Measurements from ENCODE around the gene TMEM258. TPM values are rescaled to one million over a fixed set of nuclear protein-coding genes. Genes with fewer than 3 reads are reported as not detected.

TMEM258 gene
- total and polyA plus RNA-seq, 9 of the 15 experiments (the other 6 are each of a cell fraction or from before 2014, with no cell fraction given): 97.2 to 856 (median 231) TPM

DNA sequence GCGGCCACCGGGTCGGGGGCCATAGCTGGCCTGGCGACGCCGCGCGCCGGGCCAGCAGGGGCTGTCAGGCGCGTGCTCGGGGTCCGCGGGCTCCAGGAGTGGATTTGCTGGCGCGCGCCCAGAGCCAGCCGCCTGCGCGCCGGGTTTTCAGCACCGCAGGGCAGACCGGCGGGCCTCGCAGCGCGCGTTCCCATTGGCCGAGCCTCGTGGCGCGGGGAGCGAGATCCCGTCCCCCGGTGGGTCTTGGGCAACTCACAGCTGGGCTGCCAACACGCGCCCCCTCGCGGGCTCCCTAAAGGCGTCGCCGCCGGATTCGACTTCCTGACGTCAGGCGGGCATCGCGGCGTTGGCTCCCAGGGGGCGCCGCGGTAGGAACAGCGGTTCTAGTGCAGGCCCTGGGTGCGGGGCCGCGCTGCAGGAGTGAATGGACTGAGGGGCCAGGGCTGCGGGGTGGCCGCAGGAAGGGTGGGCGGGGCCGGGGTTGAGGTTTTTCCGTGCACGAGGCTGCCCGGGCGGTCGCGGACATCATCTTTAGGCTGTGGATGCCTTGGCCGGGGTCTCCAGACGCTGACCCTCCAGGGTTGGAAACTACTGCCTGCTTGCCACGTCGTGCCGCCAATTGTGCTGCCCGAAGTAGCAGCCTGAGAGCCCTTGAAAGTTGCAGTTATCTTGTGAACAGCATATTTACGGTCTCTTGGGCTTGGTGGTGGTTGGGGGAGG lies 24.5 kb upstream of the TMEM258 start, which contains the start of gene FADS1 (continued):
- TF ChIP-seq, protein P1, sequence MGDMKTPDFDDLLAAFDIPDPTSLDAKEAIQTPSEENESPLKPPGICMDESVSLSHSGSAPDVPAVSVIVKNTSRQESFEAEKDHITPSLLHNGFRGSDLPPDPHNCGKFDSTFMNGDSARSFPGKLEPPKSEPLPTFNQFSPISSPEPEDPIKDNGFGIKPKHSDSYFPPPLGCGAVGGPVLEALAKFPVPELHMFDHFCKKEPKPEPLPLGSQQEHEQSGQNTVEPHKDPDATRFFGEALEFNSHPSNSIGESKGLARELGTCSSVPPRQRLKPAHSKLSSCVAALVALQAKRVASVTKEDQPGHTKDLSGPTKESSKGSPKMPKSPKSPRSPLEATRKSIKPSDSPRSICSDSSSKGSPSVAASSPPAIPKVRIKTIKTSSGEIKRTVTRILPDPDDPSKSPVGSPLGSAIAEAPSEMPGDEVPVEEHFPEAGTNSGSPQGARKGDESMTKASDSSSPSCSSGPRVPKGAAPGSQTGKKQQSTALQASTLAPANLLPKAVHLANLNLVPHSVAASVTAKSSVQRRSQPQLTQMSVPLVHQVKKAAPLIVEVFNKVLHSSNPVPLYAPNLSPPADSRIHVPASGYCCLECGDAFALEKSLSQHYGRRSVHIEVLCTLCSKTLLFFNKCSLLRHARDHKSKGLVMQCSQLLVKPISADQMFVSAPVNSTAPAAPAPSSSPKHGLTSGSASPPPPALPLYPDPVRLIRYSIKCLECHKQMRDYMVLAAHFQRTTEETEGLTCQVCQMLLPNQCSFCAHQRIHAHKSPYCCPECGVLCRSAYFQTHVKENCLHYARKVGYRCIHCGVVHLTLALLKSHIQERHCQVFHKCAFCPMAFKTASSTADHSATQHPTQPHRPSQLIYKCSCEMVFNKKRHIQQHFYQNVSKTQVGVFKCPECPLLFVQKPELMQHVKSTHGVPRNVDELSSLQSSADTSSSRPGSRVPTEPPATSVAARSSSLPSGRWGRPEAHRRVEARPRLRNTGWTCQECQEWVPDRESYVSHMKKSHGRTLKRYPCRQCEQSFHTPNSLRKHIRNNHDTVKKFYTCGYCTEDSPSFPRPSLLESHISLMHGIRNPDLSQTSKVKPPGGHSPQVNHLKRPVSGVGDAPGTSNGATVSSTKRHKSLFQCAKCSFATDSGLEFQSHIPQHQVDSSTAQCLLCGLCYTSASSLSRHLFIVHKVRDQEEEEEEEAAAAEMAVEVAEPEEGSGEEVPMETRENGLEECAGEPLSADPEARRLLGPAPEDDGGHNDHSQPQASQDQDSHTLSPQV (IDR thresholded peaks at IDR 0.05): peak; percentile 99
- TF ChIP-seq NFYB (IDR thresholded peaks at IDR 0.05; ENCODE audit: extremely low read depth, insufficient read length) (no peak), GABPB2 (CRISPR knock-in tag; conservative IDR thresholded peaks at IDR 0.05) (no peak), L3MBTL2 (IDR thresholded peaks at IDR 0.05) (peak; percentile 98), NFRKB (IDR thresholded peaks at IDR 0.05; ENCODE audit: low read depth) (0 out of 2 replicates have a peak, but pooled peaks have one; percentile 70), MYC (IDR thresholded peaks at IDR 0.05; ENCODE audit: low read depth, low read length) (peak; percentile 91), MYC (CRISPR knock-in tag; IDR thresholded peaks at IDR 0.05; ENCODE audit: borderline replicate concordance, low read depth) (no peak), ZNF133 (CRISPR knock-in tag; IDR thresholded peaks at IDR 0.05) (no peak), HNRNPH1 (optimal IDR thresholded peaks at IDR 0.05; ENCODE audit: low read depth, low read length) (no peak), TBL1XR1 (IDR thresholded peaks at IDR 0.05; ENCODE audit: low read length in 2 of 2) (peak in 1 of 2 experiments; percentile 73; a peak in 2 of 4 replicates), SMARCE1 (IDR thresholded peaks at IDR 0.05) (no peak), BCOR (IDR thresholded peaks at IDR 0.05) (no peak), RBM14 (IDR thresholded peaks at IDR 0.05; ENCODE audit: borderline replicate concordance, insufficient read depth, low read depth, low read length) (no peak), PRMT5 (CRISPR knock-in tag; IDR thresholded peaks at IDR 0.05) (no peak), ZNF668 (CRISPR knock-in tag; IDR thresholded peaks at IDR 0.05) (no peak), EP300 (IDR thresholded peaks at IDR 0.05; ENCODE audit: low read length) (peak; percentile 42; the same call in 1 of the 2 replicates), ZNF561 (CRISPR knock-in tag; conservative IDR thresholded peaks at IDR 0.05) (no peak), ZNF24 (IDR thresholded peaks at IDR 0.05) (peak; percentile 39; the same call in 1 of the 2 replicates), GATA2 (CRISPR knock-in tag; IDR thresholded peaks at IDR 0.05) (no peak)
- TF ChIP-seq, protein P2, sequence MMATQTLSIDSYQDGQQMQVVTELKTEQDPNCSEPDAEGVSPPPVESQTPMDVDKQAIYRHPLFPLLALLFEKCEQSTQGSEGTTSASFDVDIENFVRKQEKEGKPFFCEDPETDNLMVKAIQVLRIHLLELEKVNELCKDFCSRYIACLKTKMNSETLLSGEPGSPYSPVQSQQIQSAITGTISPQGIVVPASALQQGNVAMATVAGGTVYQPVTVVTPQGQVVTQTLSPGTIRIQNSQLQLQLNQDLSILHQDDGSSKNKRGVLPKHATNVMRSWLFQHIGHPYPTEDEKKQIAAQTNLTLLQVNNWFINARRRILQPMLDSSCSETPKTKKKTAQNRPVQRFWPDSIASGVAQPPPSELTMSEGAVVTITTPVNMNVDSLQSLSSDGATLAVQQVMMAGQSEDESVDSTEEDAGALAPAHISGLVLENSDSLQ (IDR thresholded peaks at IDR 0.05): peak; percentile 13; the same call in 1 of the 2 replicates
- TF ChIP-seq, protein P3, sequence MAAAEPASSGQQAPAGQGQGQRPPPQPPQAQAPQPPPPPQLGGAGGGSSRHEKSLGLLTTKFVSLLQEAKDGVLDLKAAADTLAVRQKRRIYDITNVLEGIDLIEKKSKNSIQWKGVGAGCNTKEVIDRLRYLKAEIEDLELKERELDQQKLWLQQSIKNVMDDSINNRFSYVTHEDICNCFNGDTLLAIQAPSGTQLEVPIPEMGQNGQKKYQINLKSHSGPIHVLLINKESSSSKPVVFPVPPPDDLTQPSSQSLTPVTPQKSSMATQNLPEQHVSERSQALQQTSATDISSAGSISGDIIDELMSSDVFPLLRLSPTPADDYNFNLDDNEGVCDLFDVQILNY (CRISPR knock-in tag; IDR thresholded peaks at IDR 0.05): no peak

Data from K562 (cell line).